DMS79 treated with DMSO at 0.1 percent for 48 hours (cell line): ENCODE results near the gene ZMYND15.
A peak's percentile ranks its signal among the peaks of the same experiment; 100 is the strongest.
"Not testable (repeated sequence)": the region's sequence is repeated elsewhere in the genome, so short reads cannot be mapped to it uniquely, and the experiment has no call there.

Experiments used
- DNase-seq: peaks from one replicate; lab custom pipeline; 2025; lab: John Stamatoyannopoulos, UW

The ZMYND15 gene

GRCh38 chr17:4739122-4740024, at the start of gene ZMYND15, which contains the start of gene CXCL16:
Gene ZMYND15 (plus strand): TSS chr17:4739833. CDS start chr17:4740549, 716 bp downstream.
Gene CXCL16 (minus strand): TSS chr17:4739928. CDS start chr17:4739339, 589 bp downstream.
- no peak for DNase-seq

- not testable (repeated sequence) for DNase-seq
Measured at GRCh38 chr17:4689872-4690271, 49.8 kb upstream of the ZMYND15 start.

- DNase-seq, result no peak
Measured at GRCh38 chr17:4690745-4691144, 48.9 kb upstream of the ZMYND15 start.

GRCh38 chr17:4691686-4692085, 47.9 kb upstream of the ZMYND15 start:
- DNase-seq, result no peak

GRCh38 chr17:4693416-4693815, 46.2 kb upstream of the ZMYND15 start:
- no peak for DNase-seq

GRCh38 chr17:4696437-4696805, 43.2 kb upstream of the ZMYND15 start:
- no peak for DNase-seq

- not testable (repeated sequence) for DNase-seq
Measured at GRCh38 chr17:4699401-4700056, 40.1 kb upstream of the ZMYND15 start.

GRCh38 chr17:4701116-4701515, 38.5 kb upstream of the ZMYND15 start:
- no peak for DNase-seq

- no peak for DNase-seq
Measured at GRCh38 chr17:4703330-4703691, 36.3 kb upstream of the ZMYND15 start.

- DNase-seq, result not testable (repeated sequence)
Measured at GRCh38 chr17:4704574-4704907, 35.1 kb upstream of the ZMYND15 start.

GRCh38 chr17:4704991-4705390, 34.6 kb upstream of the ZMYND15 start:
- DNase-seq, result no peak

GRCh38 chr17:4706121-4706520, 33.5 kb upstream of the ZMYND15 start:
- no peak for DNase-seq

- no peak for DNase-seq
Measured at GRCh38 chr17:4708436-4708835, 31.2 kb upstream of the ZMYND15 start.

- peak; percentile 95 for DNase-seq
Measured at GRCh38 chr17:4709794-4710692, 29.6 kb upstream of the ZMYND15 start, which contains the start of gene ARRB2. Gene ARRB2 (plus strand): TSS chr17:4710632. CDS start chr17:4710722, 90 bp downstream.

- no peak for DNase-seq
Measured at GRCh38 chr17:4710693-4711634, 28.7 kb upstream of the ZMYND15 start.

- no peak for DNase-seq
Measured at GRCh38 chr17:4711661-4712181, 27.9 kb upstream of the ZMYND15 start.

- no peak for DNase-seq
Measured at GRCh38 chr17:4712526-4712925, 27.1 kb upstream of the ZMYND15 start.

- DNase-seq, result not testable (repeated sequence)
Measured at GRCh38 chr17:4714340-4715062, 25.1 kb upstream of the ZMYND15 start.

GRCh38 chr17:4715063-4715744, 24.4 kb upstream of the ZMYND15 start:
- DNase-seq, result no peak
